Esophagus muscularis mucosa (tissue), 4 donors: Measurements from ENCODE around the gene AIP. TPM values are rescaled to one million over a fixed set of nuclear protein-coding genes. Genes with fewer than 3 reads are reported as not detected.

Source experiments
- DNase-seq: peaks from one replicate; pipeline ENCODE4 v3.0.0-alpha.2; 2017; ENCODE audit errors: extremely low spot score
- H3K27ac ChIP-seq, 4 donors: fragments of 200-600 bp; sonication (generic); replicated peaks in 1 of 4; 1 replicate in 3 of 4; 2 replicates in 1 of 4; pipeline ENCODE4 v1.5.1; 2016 to 2019; ENCODE audit warnings: mild to moderate bottlenecking in 1 of 4
- H3K27me3 ChIP-seq, 4 donors: fragments of 200-600 bp; sonication (generic); one replicate each; pipeline versions ENCODE4 v1.5.1 to v1.6.0; 2016 to 2019
- H3K36me3 ChIP-seq, 4 donors: fragments of 200-600 bp; sonication (generic); one replicate each; pipeline ENCODE4 v1.5.1; 2016 to 2019
- H3K4me1 ChIP-seq, 4 donors: fragments of 200-600 bp; sonication (generic); one replicate each; pipeline ENCODE4 v1.5.1; 2016 to 2019
- H3K4me3 ChIP-seq, 4 donors: fragments of 200-600 bp; sonication (generic); 1 replicate in 2 of 4; 2 replicates in 2 of 4; pipeline ENCODE4 v1.5.1; 2016 to 2019; ENCODE audit warnings: mild to moderate bottlenecking in 4 of 4, moderate library complexity in 1 of 4
- H3K9me3 ChIP-seq, 4 donors: fragments of 200-600 bp; sonication (generic); 1 replicate in 3 of 4; 2 replicates in 1 of 4; pipeline ENCODE4 v1.5.1; 2016 to 2019
- CTCF ChIP-seq, 3 experiments: fragments of 200-600 bp in 2 of 3; fragments of 450-650 bp in 1 of 3; sonication (generic) in 2 of 3; IDR thresholded peaks; one replicate each; pipeline ENCODE4 v1.5.1; 2017 to 2019; ENCODE audit warnings: antibody characterized with exemption in 3 of 3, mild to moderate bottlenecking in 2 of 3, moderate library complexity in 1 of 3
- EP300 ChIP-seq: sonication (generic); formaldehyde crosslinking; IDR thresholded peaks from one replicate; pipeline ENCODE4 v1.6.1; 2017; ENCODE audit warnings: antibody characterized with exemption
- POLR2A ChIP-seq: fragments of 450-650 bp; IDR thresholded peaks from one replicate; pipeline ENCODE4 v1.6.1; 2017; ENCODE audit warnings: antibody characterized with exemption, moderate library complexity, mild to moderate bottlenecking, low read depth
- POLR2AphosphoS5 ChIP-seq, 2 donors: sonication (generic); formaldehyde crosslinking; IDR thresholded peaks; one replicate each; pipeline ENCODE4 v1.6.1; 2017; ENCODE audit warnings: antibody characterized with exemption in 2 of 2
- WGBS: methylation state at CpG from one replicate; pipeline ENCODE4 v1.1.5; 2018; 5-methylcytosine and 5-hydroxymethylcytosine counted together
- intact Hi-C: fragments of 100-400 bp; cut with DNase I; formaldehyde crosslinking; loops from one replicate; pipeline ENCODE4 v1.15.1; 2023
- total RNA-seq, 4 donors: library from RNA; depleted of rRNA; stranded (reverse); fragments of >200 nt; gene quantifications; one replicate each; pipeline versions ENCODE4 v1.1.0 to v1.2.1, GENCODE V29; 2016

The AIP gene
- total RNA-seq, 4 donors from 2014 or later, result 68.1 to 121 (median 108) TPM

GRCh38 chr11:67495234-67496005 is 12.6 kb downstream of the AIP start:
- Histone ChIP-seq H3K9me3 (no peaks in the 10 kb centered on the region), H3K27ac (no peak overlapping the region), H3K27me3 (no peaks in the 10 kb centered on the region), H3K4me1 (peaks cover 0 to 12% (median 10%) of the 10 kb centered on the region in 4 donors), H3K4me3 (no peak overlapping the region), H3K36me3 (peaks cover 11 to 95% (median 73%) of the 10 kb centered on the region in 4 donors)
- WGBS, result 97% methylated on average over 11 of the region's 16 CpGs
- intact Hi-C loops, result no loop called here
- TF ChIP-seq CTCF (IDR thresholded peaks at IDR 0.05) (no peak), POLR2AphosphoS5 (IDR thresholded peaks at IDR 0.05) (no peak), EP300 (no peak), POLR2A (no peak)
- DNase-seq, result no peak

GRCh38 chr11:67496113-67496512 is 13.3 kb downstream of the AIP start:
- intact Hi-C loops, result no loop called here
- DNase-seq, result no peak
- peaks cover 0 to 8% (median 5%) of the 10 kb centered on the region in 4 donors for H3K4me1 ChIP-seq
- no peak overlapping the region for H3K4me3 ChIP-seq
- no peaks in the 10 kb centered on the region for H3K9me3 ChIP-seq
- 94% methylated on average over 12 of the region's 12 CpGs for WGBS
- TF ChIP-seq POLR2AphosphoS5 (IDR thresholded peaks at IDR 0.05) (no peak), EP300 (no peak), POLR2A (no peak), CTCF (IDR thresholded peaks at IDR 0.05) (no peak)
- H3K27ac ChIP-seq, result no peak overlapping the region
- H3K27me3 ChIP-seq, result no peaks in the 10 kb centered on the region
- H3K36me3 ChIP-seq, result peaks cover 5 to 95% (median 66%) of the 10 kb centered on the region in 4 donors

GRCh38 chr11:67497656-67498291 is 14.9 kb downstream of the AIP start:
- Histone ChIP-seq H3K4me1 (peaks cover 0 to under 1% (median 0%) of the 10 kb centered on the region in 4 donors), H3K27me3 (peaks cover 0 to 12% (median 0%) of the 10 kb centered on the region in 4 donors), H3K4me3 (no peak overlapping the region), H3K27ac (no peak overlapping the region), H3K36me3 (peaks cover 5 to 93% (median 58%) of the 10 kb centered on the region in 4 donors), H3K9me3 (no peaks in the 10 kb centered on the region)
- whole genome bisulfite sequencing, result 93% methylated on average over 14 of the region's 21 CpGs
- intact Hi-C loops, result no loop called here
- no peak for TF ChIP-seq EP300
- no peak for TF ChIP-seq POLR2AphosphoS5 (IDR thresholded peaks at IDR 0.05)
- no peak for TF ChIP-seq CTCF (IDR thresholded peaks at IDR 0.05)
- no peak for TF ChIP-seq POLR2A
- DNase-seq, result no peak

GRCh38 chr11:67498544-67498972 is 15.7 kb downstream of the AIP start:
- DNase-seq, result no peak
- H3K36me3 ChIP-seq, result peaks cover 3 to 86% (median 50%) of the 10 kb centered on the region in 4 donors
- TF ChIP-seq EP300, result no peak
- peak in 1 of 2 donors; percentile 18 for TF ChIP-seq POLR2AphosphoS5 (IDR thresholded peaks at IDR 0.05)
- intact Hi-C loops, result no loop called here
- peaks cover 1 to 9% (median 4%) of the 10 kb centered on the region in 4 donors for H3K4me1 ChIP-seq
- no peak overlapping the region for H3K27ac ChIP-seq
- WGBS, result 92% methylated on average over 12 of the region's 21 CpGs
- no peaks in the 10 kb centered on the region for H3K9me3 ChIP-seq
- peaks cover 0 to 20% (median under 1%) of the 10 kb centered on the region in 4 donors for H3K27me3 ChIP-seq
- H3K4me3 ChIP-seq, result no peak overlapping the region

- Histone ChIP-seq H3K36me3 (peaks cover 0 to 72% (median 39%) of the 10 kb centered on the region in 4 donors), H3K4me1 (peaks cover 3 to 22% (median 18%) of the 10 kb centered on the region in 4 donors), H3K27ac (no peak overlapping the region), H3K27me3 (peaks cover 0 to 34% (median 3%) of the 10 kb centered on the region in 4 donors), H3K4me3 (no peak overlapping the region), H3K9me3 (no peaks in the 10 kb centered on the region)
- DNase-seq, result no peak
- TF ChIP-seq POLR2A (no peak), CTCF (IDR thresholded peaks at IDR 0.05) (no peak), EP300 (no peak), POLR2AphosphoS5 (IDR thresholded peaks at IDR 0.05) (no peak)
- intact Hi-C loops, result loop anchor here (10.0 kb wide), 1 partner anchor 145 kb away; the partner anchor contains the start of gene POLD4
- WGBS, result 97% methylated on average over 14 of the region's 26 CpGs
Observed at GRCh38 chr11:67499808-67500483, 17.1 kb downstream of the AIP start.
